Vagina (tissue), 2 donors: ENCODE measurements around the gene BEGAIN. TPM values are rescaled to one million over a fixed set of nuclear protein-coding genes. Genes with fewer than 3 reads are reported as not detected.

Source experiments
- DNase-seq, 2 donors: peaks; one replicate each; pipeline ENCODE4 v3.0.0-alpha.2; 2017; ENCODE audit errors: extremely low spot score in 2 of 2
- H3K27ac ChIP-seq: fragments of 200-600 bp; sonication (generic); one replicate; pipeline ENCODE4 v1.5.1; 2019
- H3K27me3 ChIP-seq: fragments of 200-600 bp; sonication (generic); one replicate; pipeline ENCODE4 v1.5.1; 2019
- H3K36me3 ChIP-seq, 2 donors: fragments of 200-600 bp; sonication (generic); one replicate each; pipeline ENCODE4 v1.5.1; 2017 to 2019
- H3K4me1 ChIP-seq: fragments of 200-600 bp; sonication (generic); one replicate; pipeline ENCODE4 v1.5.1; 2019
- H3K4me3 ChIP-seq, 2 donors: fragments of 200-600 bp; sonication (generic); 1 replicate in 1 of 2; 2 replicates in 1 of 2; pipeline ENCODE4 v1.5.1; 2016 to 2019
- H3K9me3 ChIP-seq: fragments of 200-600 bp; sonication (generic); one replicate; pipeline ENCODE4 v1.5.1; 2019
- CTCF ChIP-seq, 3 experiments: fragments of 450-650 bp in 2 of 3; fragments of 200-600 bp in 1 of 3; sonication (generic) in 1 of 3; IDR thresholded peaks; one replicate each; pipeline ENCODE4 v1.5.1; 2017 to 2019; ENCODE audit warnings: antibody characterized with exemption in 3 of 3, mild to moderate bottlenecking in 2 of 3, moderate library complexity in 2 of 3
- POLR2A ChIP-seq, 2 donors: fragments of 450-650 bp; IDR thresholded peaks; one replicate each; pipeline ENCODE4 v1.6.1; 2017; ENCODE audit warnings: antibody characterized with exemption in 2 of 2, mild to moderate bottlenecking in 2 of 2, moderate library complexity in 2 of 2
- POLR2AphosphoS5 ChIP-seq, 2 donors: sonication (generic); formaldehyde crosslinking; IDR thresholded peaks; one replicate each; pipeline ENCODE4 v1.9.0; 2017; ENCODE audit warnings: antibody characterized with exemption in 2 of 2, mild to moderate bottlenecking in 2 of 2, low read depth in 1 of 2; ENCODE audit not compliant: insufficient read depth in 1 of 2
- intact Hi-C: fragments of 100-400 bp; cut with DNase I; formaldehyde crosslinking; loops from one replicate; pipeline ENCODE4 v1.15.1; 2023
- total RNA-seq: library from RNA; depleted of rRNA; stranded (reverse); fragments of >200 nt; gene quantifications from one replicate; pipeline ENCODE4 v1.2.3, GENCODE V29; 2016

The BEGAIN gene
- total RNA-seq, 1 donor from 2014 or later: 3.4 TPM

GRCh38 chr14:100593751-100594624, 6.8 kb upstream of the BEGAIN start:
- H3K4me1 ChIP-seq: no peaks in the 10 kb centered on the region
- H3K27me3 ChIP-seq: no peaks in the 10 kb centered on the region
- H3K36me3 ChIP-seq: no peaks in the 10 kb centered on the region
- TF ChIP-seq POLR2A (IDR thresholded peaks at IDR 0.05) (no peak), CTCF (IDR thresholded peaks at IDR 0.05) (no peak), POLR2AphosphoS5 (IDR thresholded peaks at IDR 0.05; ENCODE audit: insufficient read depth in 1 of 2, low read depth in 1 of 2) (no peak)
- H3K27ac ChIP-seq: no peak overlapping the region
- no peak for DNase-seq
- H3K9me3 ChIP-seq: no peaks in the 10 kb centered on the region
- no peak overlapping the region for H3K4me3 ChIP-seq
- intact Hi-C loops: no loop called here

- Histone ChIP-seq H3K27ac (no peak overlapping the region), H3K9me3 (no peaks in the 10 kb centered on the region), H3K4me3 (no peak overlapping the region), H3K4me1 (no peaks in the 10 kb centered on the region), H3K36me3 (no peaks in the 10 kb centered on the region), H3K27me3 (no peaks in the 10 kb centered on the region)
- intact Hi-C loops: no loop called here
- TF ChIP-seq POLR2A (IDR thresholded peaks at IDR 0.05) (no peak), CTCF (IDR thresholded peaks at IDR 0.05) (no peak), POLR2AphosphoS5 (IDR thresholded peaks at IDR 0.05; ENCODE audit: insufficient read depth in 1 of 2, low read depth in 1 of 2) (no peak)
- no peak for DNase-seq
These were observed 5.8 kb upstream of the BEGAIN start for GRCh38 chr14:100592972-100593371.

- Histone ChIP-seq H3K9me3 (no peaks in the 10 kb centered on the region), H3K27ac (no peak overlapping the region), H3K4me1 (peaks cover 4% of the 10 kb centered on the region), H3K36me3 (no peaks in the 10 kb centered on the region), H3K4me3 (no peak overlapping the region), H3K27me3 (no peaks in the 10 kb centered on the region)
- intact Hi-C loops: no loop called here
- TF ChIP-seq POLR2A (IDR thresholded peaks at IDR 0.05): no peak
- TF ChIP-seq POLR2AphosphoS5 (IDR thresholded peaks at IDR 0.05; ENCODE audit: insufficient read depth in 1 of 2, low read depth in 1 of 2): no peak
- no peak for TF ChIP-seq CTCF (IDR thresholded peaks at IDR 0.05)
- DNase-seq: no peak
These were observed 5.3 kb upstream of the BEGAIN start for GRCh38 chr14:100592461-100592891.

GRCh38 chr14:100591453-100592371, 4.5 kb upstream of the BEGAIN start:
- no peaks in the 10 kb centered on the region for H3K27me3 ChIP-seq
- peaks cover 6% of the 10 kb centered on the region for H3K4me1 ChIP-seq
- intact Hi-C loops: no loop called here
- no peaks in the 10 kb centered on the region for H3K36me3 ChIP-seq
- no peak for DNase-seq
- TF ChIP-seq CTCF (IDR thresholded peaks at IDR 0.05): no peak
- TF ChIP-seq POLR2A (IDR thresholded peaks at IDR 0.05): no peak
- no peak for TF ChIP-seq POLR2AphosphoS5 (IDR thresholded peaks at IDR 0.05; ENCODE audit: insufficient read depth in 1 of 2, low read depth in 1 of 2)
- H3K4me3 ChIP-seq: no peak overlapping the region
- no peak overlapping the region for H3K27ac ChIP-seq
- no peaks in the 10 kb centered on the region for H3K9me3 ChIP-seq
